GM18502 (cell line): Measurements from ENCODE around the gene TANC1.

Experiments used
- ATAC-seq: cut with Tn5 transposase; IDR thresholded peaks from one replicate; pipeline ENCODE4 v1.9.1; 2021; ENCODE audit warnings: mild to moderate bottlenecking; ENCODE audit not compliant: unreplicated experiment, poor library complexity

Gene TANC1

DNA sequence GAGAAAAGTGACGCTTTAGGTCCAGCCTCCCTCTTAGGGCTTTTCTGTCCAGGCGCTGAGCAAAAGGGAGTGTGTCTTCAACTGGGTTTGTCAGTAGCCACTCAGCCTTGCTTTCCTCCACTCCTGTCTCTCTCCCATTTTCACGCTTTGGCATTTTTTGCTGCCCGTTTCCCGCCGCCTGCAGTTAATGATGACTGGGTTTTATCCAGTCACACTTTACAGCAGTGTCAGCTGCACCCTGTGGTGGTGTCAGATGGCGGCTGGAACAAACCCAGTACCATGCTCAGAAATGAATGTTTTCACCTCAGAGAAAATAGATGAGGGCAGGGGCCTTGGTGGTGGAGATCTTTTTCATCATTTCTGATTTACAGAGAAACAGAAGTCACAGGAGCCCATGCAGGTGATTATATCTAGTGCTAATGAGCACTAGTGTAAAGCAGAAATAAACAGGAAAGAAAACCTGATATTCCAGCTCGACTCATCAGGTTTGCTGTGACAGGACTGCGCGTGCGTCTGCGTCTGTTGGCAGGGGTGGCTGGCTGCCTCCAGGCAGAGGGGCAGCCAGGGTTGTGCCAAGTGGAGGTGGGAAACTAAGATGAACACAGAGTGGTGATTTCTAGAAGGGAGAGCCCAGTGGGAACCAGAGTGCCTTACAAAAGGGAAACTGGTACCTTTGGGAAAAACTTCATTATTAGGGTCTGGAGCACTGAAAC, 139.9 kb downstream of the TANC1 start:
- no peak for ATAC-seq

DNA sequence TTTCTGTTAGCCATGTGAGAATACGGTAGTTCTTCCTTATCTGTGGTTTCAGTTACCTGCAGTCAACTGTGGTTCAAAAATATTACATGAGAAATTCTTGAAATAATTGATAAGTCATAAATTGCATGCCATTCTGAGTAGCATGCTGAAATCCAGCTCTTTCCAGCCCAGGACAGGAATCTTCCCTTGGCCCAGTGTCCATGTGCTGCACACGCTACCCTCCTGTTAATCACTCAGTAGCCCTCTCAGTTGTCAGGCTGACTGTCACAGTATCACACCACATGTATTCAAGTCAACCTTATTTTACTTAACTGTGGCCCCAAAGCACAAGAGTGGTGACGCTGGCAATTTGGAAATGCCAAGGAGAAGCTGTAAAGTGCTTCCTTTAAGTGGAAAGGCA, 141.1 kb downstream of the TANC1 start:
- no peak for ATAC-seq

DNA sequence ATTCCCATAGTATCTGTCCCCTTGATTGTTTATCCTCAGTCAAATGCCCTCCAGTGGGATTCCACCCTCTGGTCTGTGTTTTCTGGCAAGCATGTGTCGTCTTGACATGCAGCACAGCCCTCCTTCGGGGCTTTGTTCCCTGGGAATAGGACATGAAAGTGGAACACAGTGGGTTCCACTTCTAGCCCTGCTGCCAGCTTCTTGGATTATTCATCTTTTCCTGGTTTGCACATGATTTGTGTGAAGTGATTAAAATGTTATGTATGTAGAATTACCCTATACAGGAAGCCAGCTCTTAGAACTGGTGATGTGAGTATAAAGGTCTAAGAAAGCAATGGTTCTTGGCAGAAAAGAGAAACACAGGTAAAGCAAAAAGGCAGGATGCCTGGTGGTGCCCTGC, 142.3 kb downstream of the TANC1 start:
- ATAC-seq = no peak

DNA sequence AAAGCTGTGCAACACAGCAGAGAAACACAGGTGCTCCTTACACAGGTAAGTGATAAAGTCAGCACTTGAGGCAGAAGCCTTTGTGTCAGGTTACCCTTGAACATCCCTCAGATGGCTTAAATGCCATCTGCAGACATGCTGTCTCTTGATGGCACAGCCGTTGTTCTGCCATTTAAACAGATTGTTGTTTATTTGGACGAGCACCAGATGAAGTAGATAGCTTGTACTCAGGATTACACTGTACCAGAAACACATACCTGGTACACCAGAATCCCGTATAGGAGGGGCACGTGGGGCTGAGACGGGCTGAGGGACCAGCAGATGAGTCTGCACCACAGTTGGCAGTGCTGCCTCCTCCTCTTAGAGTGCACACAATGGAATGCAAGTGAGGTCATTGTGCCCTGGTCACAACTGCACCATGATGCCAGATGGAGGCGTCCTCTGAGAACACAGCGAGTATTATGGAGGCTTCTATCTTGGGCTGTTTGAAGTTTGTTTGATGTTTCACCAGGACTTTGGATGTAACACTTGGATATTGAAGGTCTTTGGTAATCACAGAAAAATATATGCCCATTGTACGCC, 143.0 kb downstream of the TANC1 start:
- no peak for ATAC-seq

DNA sequence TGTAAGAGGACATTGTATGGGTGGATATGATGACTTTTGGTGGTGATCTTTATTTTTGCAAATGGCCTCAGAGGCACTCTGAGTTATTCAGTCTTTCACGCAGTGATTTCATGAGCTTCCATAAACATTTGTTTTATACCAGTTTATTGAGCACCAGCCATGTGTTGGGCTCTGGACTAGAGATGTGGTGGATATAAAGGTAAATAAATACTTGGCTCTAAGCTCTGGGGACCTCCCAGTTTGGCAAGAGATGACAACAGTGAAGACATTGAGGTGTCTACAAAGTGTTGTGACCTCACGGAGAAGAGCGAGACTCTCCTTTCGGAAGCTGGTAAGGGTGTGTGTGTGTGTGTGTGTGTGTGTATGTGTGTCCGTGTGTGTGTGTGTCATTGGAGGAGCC, 146.4 kb downstream of the TANC1 start:
- no peak for ATAC-seq

DNA sequence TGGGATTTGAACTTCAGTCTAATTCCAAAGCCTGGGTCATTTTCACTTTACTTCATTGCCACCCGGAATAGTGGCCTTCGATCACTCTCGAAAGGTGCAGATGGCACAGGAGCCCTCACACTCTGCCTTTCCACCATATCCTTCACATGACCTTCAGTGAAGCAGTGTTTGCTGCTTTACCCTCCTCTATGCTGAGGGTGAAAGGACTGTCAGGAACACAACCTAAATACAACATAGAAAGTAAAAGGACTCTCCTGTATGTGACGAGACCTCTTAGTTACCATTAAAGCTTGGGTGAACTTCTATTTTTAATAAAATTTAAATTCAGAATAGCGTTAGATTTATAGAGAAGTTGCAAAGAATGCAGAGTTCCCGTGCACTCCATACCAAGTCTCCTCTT, 148.5 kb downstream of the TANC1 start:
- ATAC-seq = no peak

DNA sequence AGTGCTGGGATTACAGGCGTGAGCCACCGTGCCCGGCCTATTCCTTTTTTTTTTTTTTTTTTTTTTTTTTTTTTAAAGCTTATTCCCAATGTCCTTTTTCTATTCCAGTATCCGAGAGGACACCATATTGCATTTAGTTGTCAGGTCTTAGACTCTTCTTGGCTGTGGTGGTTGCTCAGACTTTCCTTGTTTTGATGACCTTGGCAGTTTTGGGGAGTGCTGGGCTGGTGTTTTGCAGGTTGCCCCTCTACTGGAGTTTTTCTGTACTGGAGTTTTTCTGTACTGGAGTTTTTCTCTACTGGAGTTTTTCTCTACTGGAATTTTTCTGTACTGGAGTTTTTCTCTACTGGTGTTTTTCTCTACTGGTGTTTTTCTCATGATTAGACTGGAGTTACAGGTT, 149.2 kb downstream of the TANC1 start:
- ATAC-seq = no peak

DNA sequence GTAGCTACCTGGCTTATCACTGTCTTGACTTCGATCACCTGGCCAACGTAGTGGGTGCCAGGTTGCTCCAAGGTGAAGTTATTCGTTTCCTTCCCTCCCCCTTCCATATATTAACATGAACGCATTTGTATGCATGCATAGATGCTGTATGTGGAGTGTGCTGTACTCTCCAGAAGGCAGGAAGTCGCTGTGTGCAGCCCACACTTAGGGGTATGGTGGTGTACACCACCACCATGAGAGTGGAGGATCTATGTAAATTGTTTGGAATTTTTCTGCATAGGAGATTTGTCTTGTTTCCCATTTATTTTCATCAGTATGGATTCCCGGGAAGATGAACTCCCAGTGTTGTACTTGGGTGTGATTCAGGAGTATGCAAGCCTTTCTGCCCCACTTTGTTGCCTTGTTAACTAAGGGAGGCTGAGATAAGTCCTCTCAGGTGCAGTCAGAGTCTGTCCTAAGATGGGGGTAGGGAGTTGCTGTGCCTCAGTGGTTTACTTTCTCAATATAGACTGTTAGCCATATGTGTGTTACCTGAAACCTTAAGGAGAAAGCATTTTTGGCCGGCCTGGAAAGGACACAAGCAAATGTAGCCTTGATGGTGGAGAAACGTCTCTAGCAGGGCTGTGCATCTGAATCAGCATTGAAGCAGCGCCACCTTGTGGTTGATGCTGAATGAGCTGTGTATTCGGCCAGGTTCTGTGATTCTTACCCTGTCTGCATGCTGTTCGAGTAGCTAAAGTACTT, 149.8 kb downstream of the TANC1 start:
- peak; percentile 94 for ATAC-seq

DNA sequence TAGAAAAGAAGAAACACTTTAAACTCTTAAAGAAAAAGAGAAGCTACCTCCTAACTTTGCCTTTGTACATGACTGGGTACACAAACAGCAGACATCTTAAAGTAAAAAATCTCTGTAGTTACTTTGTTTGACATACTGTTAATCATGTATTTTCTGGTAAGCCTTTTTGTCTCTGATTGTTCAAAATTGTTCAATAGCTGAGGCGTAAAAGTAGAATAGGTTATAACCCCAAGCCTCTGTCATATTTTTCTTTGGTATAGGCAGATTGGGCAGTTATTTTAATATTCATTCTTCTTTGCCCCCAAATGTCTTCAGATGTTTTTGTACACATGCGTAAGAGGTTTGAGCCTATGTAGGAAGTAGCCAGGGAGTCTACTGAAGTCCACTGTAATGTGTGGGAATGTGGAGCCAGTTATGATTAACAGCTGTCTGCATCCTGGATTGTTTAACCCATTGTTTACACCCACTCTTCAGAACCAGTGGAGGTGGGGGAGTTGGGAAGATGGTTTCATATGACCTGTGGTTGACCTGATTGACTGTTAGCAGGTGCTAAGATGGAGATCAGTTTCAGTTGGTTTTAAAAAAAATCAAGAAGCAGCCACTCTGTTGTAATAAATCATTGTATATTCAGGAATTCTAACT, 150.5 kb downstream of the TANC1 start:
- no peak for ATAC-seq

DNA sequence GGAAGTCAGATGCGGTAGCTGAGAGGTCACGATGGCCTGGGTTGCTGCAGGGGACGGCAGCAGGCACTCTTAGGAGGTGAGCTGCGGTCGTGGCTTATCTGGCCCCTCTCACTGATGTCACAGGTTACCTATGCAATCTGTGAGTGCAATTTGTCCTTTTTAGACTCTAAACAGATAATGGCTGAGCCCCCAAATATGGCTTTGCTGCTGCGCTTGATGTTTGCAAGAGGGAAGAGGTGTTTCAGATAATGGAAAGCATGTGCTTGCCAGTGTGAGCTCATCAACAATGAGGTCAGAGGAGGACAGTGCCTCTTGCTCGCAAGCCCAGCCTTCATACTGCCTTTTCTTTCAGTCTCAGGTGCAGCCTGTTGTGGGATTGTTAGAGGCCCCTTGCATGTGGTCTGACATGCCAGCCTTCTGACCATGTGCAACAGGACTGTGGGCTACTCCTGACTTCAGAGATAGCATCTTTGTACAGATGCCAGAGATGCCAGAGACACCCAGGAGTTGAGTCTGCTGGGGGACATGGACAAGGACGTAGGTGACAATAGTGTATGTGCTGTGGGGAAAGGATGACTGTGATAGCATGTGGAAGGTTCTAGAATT, 151.3 kb downstream of the TANC1 start:
- no peak for ATAC-seq

DNA sequence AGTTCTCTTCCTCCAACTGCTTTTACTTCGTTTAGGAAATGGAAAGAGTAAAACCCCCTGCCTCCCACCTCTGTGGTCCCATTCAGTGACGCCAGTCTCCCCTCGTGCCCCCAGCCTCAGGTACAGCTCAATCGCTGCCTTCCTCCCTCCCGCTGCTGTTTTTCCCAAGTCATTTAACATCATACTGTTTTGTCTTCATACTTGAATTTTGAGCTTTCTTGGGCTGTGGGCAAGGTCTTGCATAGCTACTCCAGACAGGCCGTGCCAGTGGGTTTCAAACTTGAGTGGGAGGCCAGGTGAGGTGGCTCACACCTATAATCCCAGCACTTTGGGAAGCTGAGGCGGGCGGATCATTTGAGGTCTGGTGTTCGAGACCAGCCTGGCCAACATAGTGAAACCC, 155.3 kb downstream of the TANC1 start:
- no peak for ATAC-seq

DNA sequence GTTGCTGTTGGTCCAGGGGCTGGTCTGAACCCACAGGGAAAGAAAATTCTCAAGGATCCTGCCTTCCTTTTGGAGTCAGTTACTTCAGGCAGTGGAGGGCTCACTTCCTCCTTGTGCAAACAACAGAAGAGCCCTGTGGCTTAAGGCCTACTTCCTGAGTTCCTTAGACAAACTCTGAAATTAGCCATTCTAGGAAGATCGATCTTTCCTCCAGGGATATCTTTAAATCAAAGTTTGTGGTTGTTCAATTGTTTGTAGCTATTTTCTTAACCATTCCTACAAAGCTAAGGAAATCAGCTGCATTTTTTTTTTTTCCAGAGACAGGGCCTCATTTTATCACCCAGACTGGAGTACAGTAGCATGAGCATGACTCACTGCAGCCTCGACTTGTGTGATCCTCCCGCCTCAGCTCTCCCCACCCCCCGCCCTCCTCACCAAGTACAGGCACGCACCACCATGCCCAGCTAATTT, 156.0 kb downstream of the TANC1 start:
- no peak for ATAC-seq

DNA sequence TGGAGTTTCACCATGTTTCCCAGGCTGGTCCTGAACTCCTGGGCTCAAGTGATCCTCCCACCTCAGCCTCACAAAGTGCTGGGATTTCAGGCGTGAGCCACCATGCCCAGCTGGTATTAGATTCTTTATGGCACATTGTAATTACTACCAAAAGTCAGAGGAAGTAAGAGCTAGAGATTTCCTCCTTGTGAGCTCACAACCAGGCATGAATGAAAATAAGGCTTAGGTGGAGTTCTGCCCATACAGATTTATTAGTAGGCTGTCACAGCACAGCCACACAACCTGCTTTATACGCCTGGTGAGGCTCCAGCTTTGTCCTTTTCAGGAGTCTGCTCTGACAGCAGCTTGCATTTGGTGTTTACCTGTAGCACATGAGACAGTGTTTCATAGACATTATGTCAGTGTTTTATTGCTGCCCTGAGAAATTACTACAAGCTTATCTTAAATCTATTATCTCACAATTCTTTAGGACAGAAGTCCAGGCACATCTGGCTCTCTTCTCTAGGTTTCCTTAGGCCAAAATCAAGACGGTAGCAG, 156.6 kb downstream of the TANC1 start:
- no peak for ATAC-seq

DNA sequence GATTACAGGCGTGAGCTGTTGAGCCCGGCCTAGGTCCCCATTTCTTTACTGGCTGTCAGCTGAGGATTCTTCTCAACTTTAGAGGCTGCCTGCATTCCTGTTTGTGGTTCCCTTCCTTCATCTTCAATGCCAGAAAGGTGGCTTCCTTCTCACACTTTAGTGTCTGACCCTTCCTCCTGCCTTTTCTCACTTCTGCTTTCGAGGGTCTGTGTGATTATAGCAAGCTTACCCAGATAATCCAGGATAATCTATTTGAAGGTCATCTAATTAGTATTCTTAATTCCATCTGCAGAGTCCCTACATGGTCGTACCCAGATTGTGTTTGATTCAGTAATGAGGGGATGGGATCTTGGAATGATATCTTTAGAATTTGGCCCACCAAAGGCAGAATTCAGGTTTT, 157.4 kb downstream of the TANC1 start:
- no peak for ATAC-seq

DNA sequence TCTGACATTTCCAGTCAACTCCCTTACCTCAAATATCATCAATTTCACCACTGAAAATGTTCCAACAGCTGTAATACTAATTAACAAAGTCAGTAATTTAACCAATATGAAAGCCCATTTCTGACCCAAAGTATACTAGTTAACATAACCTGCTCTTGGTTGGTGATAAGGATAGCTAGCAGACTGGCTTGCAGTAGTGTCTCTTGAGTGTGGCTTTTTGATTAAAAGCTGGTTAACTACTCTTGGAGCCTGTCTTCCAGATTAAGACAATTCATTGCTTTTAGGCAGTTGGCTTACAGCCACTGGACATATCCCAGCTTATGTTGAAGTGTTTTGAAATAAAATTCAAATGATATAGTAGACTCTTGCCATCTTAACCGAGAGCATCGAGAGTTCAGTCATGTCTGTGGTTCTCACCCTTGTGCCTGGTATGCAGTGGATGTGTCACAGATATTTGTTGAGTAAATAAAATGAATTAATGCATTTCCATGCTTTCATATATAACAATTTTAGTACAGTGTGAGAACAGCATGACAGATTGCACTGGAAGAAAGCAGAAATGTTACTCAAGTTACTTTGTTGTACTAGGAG, 158.1 kb downstream of the TANC1 start:
- ATAC-seq = no peak

DNA sequence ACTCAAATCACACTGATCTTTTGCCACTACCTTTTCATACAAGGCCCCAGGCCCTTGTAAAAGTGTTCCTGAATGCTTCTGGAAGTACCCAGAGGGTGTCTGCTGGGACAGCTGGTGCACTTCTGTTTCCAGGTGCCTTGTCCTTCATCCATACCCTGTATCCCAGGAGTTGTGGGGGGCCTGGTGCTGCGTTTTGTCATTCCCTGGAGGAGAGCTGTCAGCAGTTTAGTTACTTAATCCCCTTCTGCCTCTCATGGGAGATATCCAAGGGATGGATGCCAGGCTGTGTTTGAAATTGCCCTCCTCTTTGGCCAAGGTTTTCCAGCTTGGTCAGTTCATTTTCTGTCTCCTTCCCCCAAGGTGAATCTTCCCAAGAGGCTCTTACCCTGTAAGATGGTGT, 159.8 kb downstream of the TANC1 start:
- ATAC-seq = no peak

DNA sequence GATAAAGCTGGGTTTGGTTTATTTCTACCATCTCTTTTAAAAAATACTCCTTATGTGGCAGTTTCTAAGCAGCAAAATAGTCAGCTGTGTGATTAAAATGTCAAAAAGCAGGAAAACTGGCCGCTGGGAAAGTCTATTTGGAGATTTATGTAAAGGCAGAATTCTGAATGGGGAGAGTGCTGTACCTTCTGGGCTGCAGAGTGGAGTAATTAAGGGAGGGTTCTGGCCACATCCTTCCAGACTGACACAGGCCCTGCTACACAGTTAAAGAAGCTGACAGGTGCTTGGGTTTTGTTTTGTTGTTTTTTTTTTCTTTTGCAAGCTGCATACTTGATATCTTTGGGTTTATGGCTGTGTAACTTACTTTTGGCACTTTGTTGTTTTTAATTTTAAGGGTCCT, 160.8 kb downstream of the TANC1 start:
- ATAC-seq = no peak

DNA sequence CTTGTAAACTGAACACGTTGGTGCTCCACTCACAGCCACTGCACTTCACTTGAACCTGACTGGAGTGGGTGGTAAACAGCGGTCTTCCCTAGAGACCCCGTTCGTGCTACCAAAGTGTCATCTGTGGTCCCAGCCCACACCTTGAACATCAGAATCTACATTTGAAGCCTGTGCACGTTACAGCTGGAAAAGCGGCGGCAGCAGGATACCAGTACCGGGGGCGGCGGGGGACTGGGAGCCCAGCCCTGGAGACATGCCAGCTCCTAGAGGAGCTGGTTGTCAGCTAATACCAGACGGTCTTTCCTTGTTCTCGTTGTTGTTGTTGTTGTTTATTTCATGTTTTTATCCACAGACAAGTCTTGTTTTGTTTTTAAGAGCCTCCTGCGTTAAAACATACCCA, 161.4 kb downstream of the TANC1 start:
- no peak for ATAC-seq

DNA sequence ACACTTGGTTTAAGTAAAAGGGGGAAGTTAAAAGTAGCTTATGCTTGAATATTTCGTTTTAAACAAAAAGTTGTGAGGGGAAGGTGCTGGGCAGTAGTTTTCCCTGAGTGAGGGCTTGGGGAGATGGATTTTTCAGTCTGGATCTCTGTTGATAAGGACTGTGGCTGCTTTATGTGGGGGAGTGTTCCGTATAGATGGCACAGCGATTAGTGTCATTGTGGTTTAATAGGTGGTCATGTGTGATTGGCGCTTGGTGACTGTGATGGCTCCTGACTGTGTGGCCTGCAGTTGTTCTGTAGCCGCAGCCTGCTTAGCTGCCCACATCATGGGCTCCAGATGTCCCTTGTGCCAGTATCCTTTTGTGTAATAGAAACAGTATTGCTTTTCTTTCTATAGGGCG, 161.9 kb downstream of the TANC1 start:
- ATAC-seq = no peak

DNA sequence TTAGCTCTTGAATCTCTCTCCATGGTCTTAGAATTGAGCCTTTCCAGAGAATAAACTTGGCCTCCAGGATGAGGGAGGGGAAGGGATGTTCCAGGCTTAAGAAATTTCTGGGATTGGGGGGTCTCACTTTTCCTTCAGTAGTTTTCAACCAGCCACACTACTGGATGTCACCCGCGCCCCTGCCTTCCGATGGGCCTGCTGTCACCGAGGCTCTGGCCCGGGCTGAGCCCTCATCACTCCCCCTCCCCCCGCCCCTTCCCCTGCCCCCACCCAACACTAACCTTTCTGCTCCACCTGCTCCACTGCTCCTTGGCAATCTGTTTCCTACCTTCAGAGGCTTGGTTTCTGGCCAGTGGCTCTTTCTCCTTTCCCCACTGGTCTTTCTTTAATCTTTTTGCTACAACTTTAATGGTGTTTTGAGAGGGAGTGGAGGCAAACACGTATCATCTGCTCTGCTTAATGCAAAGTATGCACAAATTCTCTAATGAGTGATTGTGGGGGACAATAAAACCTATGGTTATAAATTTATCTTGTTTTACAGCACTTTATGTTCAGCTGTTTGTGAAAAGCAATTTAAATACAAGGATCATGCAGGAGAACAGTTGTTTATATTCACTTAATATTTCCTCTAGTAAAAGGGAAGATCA, 162.9 kb downstream of the TANC1 start:
- no peak for ATAC-seq
